Smooth muscle cell of the coronary artery (primary cell): ENCODE measurements around the gene AIPL1. TPM values are rescaled to one million over a fixed set of nuclear protein-coding genes. Genes with fewer than 3 reads are reported as not detected.

Experiments
- total RNA-seq: library from RNA; depleted of rRNA; stranded (reverse); fragments of >200 nt; gene quantifications from 2 replicates; pipeline ENCODE4 v1.2.3, GENCODE V29; 2014; ENCODE audit warnings: low replicate concordance

The AIPL1 gene
- total RNA-seq: not detected in 2 replicates

GRCh38 chr17:6435051-6435450, at the start of gene AIPL1:
TSS of gene AIPL1 (minus strand) at chr17:6435121. CDS start at chr17:6435104, 17 bp downstream.

GRCh38 chr17:6443692-6444570, 9.0 kb upstream of the AIPL1 start, which contains the start of gene PIMREG:
TSS of gene PIMREG (plus strand) at chr17:6444455. CDS start at chr17:6445111, 656 bp downstream.

Other genes starting within 250 kb of the AIPL1 start
- 9.3 TPM in 1 of 2 replicates, not detected in the other for gene PIMREG, start 9.3 kb upstream of the AIPL1 start, total RNA-seq
- gene PITPNM3, start 121.4 kb upstream of the AIPL1 start, total RNA-seq: 0.35 and 0.83 TPM in 2 replicates
- 8.6 and 12.3 TPM in 2 replicates for gene KIAA0753, start 205.6 kb upstream of the AIPL1 start, total RNA-seq
- gene TXNDC17, start 205.9 kb upstream of the AIPL1 start, total RNA-seq: 123 and 139 TPM in 2 replicates
- gene MED31, start 216.5 kb upstream of the AIPL1 start, total RNA-seq: 5.1 and 9.2 TPM in 2 replicates
- gene C17orf100, start 216.6 kb upstream of the AIPL1 start, total RNA-seq: under 0.01 and 0.45 TPM in 2 replicates